Esophagus muscularis mucosa (tissue), 4 donors: ENCODE measurements around the gene MRPS31. TPM values are rescaled to one million over a fixed set of nuclear protein-coding genes. Genes with fewer than 3 reads are reported as not detected.

Experiments used
- DNase-seq: peaks from one replicate; pipeline ENCODE4 v3.0.0-alpha.2; 2017; ENCODE audit errors: extremely low spot score
- H3K27ac ChIP-seq, 4 donors: fragments of 200-600 bp; sonication (generic); replicated peaks in 1 of 4; 1 replicate in 3 of 4; 2 replicates in 1 of 4; pipeline ENCODE4 v1.5.1; 2016 to 2019; ENCODE audit warnings: mild to moderate bottlenecking in 1 of 4
- H3K27me3 ChIP-seq, 4 donors: fragments of 200-600 bp; sonication (generic); one replicate each; pipeline versions ENCODE4 v1.5.1 to v1.6.0; 2016 to 2019
- H3K36me3 ChIP-seq, 4 donors: fragments of 200-600 bp; sonication (generic); one replicate each; pipeline ENCODE4 v1.5.1; 2016 to 2019
- H3K4me1 ChIP-seq, 4 donors: fragments of 200-600 bp; sonication (generic); one replicate each; pipeline ENCODE4 v1.5.1; 2016 to 2019
- H3K4me3 ChIP-seq, 4 donors: fragments of 200-600 bp; sonication (generic); 1 replicate in 2 of 4; 2 replicates in 2 of 4; pipeline ENCODE4 v1.5.1; 2016 to 2019; ENCODE audit warnings: mild to moderate bottlenecking in 4 of 4, moderate library complexity in 1 of 4
- H3K9me3 ChIP-seq, 4 donors: fragments of 200-600 bp; sonication (generic); 1 replicate in 3 of 4; 2 replicates in 1 of 4; pipeline ENCODE4 v1.5.1; 2016 to 2019
- EP300 ChIP-seq: sonication (generic); formaldehyde crosslinking; IDR thresholded peaks from one replicate; pipeline ENCODE4 v1.6.1; 2017; ENCODE audit warnings: antibody characterized with exemption
- POLR2A ChIP-seq: fragments of 450-650 bp; IDR thresholded peaks from one replicate; pipeline ENCODE4 v1.6.1; 2017; ENCODE audit warnings: antibody characterized with exemption, moderate library complexity, mild to moderate bottlenecking, low read depth
- POLR2AphosphoS5 ChIP-seq, 2 donors: sonication (generic); formaldehyde crosslinking; IDR thresholded peaks; one replicate each; pipeline ENCODE4 v1.6.1; 2017; ENCODE audit warnings: antibody characterized with exemption in 2 of 2
- WGBS: methylation state at CpG from one replicate; pipeline ENCODE4 v1.1.5; 2018; 5-methylcytosine and 5-hydroxymethylcytosine counted together
- intact Hi-C: fragments of 100-400 bp; cut with DNase I; formaldehyde crosslinking; loops from one replicate; pipeline ENCODE4 v1.15.1; 2023
- total RNA-seq, 4 donors: library from RNA; depleted of rRNA; stranded (reverse); fragments of >200 nt; gene quantifications; one replicate each; pipeline versions ENCODE4 v1.1.0 to v1.2.1, GENCODE V29; 2016
- TF ChIP-seq, protein P1 (sequence below), 3 experiments: fragments of 200-600 bp in 2 of 3; fragments of 450-650 bp in 1 of 3; sonication (generic) in 2 of 3; IDR thresholded peaks; one replicate each; pipeline ENCODE4 v1.5.1; 2017 to 2019; ENCODE audit warnings: antibody characterized with exemption in 3 of 3, mild to moderate bottlenecking in 2 of 3, moderate library complexity in 1 of 3

MRPS31 gene
- total RNA-seq, 4 donors from 2014 or later, result 9.9 to 14.6 (median 13.8) TPM

DNA sequence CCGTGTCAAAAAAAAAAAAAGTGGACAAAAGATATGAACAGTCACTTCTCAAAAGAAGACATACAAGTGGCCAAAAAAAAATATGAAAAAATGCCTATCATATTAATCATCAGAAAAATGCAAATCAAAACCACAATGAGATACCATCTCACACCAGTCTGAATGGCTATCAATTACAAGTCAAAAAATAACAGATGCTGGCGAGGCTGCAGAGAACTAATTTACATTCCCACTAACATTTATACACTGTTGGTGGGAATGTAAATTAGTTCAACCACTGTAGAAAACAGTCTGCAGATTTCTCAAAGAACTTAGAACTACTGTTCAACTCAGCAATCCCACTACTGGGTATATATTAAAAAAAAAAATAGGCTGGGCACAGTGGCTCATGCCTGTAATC is 78.0 kb downstream of the MRPS31 start:
- DNase-seq, result peak; percentile 14
- WGBS, result 60% methylated on average over 2 of the region's 2 CpGs
- Histone ChIP-seq H3K4me1 (peaks cover 0 to 8% (median 3%) of the 10 kb centered on the region in 4 donors), H3K36me3 (no peaks in the 10 kb centered on the region), H3K27me3 (no peaks in the 10 kb centered on the region), H3K9me3 (no peaks in the 10 kb centered on the region), H3K27ac (no peak overlapping the region), H3K4me3 (no peak overlapping the region)
- intact Hi-C loops, result no loop called here
- TF ChIP-seq EP300 (no peak), POLR2AphosphoS5 (IDR thresholded peaks at IDR 0.05) (no peak), POLR2A (no peak)
- TF ChIP-seq, protein P1, sequence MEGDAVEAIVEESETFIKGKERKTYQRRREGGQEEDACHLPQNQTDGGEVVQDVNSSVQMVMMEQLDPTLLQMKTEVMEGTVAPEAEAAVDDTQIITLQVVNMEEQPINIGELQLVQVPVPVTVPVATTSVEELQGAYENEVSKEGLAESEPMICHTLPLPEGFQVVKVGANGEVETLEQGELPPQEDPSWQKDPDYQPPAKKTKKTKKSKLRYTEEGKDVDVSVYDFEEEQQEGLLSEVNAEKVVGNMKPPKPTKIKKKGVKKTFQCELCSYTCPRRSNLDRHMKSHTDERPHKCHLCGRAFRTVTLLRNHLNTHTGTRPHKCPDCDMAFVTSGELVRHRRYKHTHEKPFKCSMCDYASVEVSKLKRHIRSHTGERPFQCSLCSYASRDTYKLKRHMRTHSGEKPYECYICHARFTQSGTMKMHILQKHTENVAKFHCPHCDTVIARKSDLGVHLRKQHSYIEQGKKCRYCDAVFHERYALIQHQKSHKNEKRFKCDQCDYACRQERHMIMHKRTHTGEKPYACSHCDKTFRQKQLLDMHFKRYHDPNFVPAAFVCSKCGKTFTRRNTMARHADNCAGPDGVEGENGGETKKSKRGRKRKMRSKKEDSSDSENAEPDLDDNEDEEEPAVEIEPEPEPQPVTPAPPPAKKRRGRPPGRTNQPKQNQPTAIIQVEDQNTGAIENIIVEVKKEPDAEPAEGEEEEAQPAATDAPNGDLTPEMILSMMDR (IDR thresholded peaks at IDR 0.05), result no peak

DNA sequence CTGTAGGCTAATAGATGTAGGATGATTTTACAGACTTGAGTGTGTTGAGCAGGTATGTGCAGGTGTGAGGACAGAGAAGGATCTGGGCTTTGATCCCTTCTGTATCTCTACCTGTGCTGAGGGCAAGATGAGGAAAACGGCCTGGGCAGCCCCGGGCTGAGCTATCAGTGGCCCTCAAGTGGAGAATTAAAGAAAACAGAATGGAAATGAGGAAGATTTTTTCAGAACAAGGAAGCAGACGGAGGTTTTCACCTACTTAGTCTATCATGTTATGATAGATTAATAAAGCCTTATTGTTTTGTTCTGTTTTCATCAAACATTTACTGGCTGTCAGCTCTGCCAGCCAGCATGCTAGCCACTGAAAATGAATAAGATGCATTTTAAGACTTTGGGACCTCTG is 82.2 kb downstream of the MRPS31 start:
- no peaks in the 10 kb centered on the region for H3K36me3 ChIP-seq
- H3K9me3 ChIP-seq, result no peaks in the 10 kb centered on the region
- 91% methylated on average over 3 of the region's 3 CpGs for WGBS
- intact Hi-C loops, result loop anchor here (10.0 kb wide), 1 partner anchor 744 kb away; no protein-coding TSS in a partner anchor
- peaks cover 0 to 8% (median 3%) of the 10 kb centered on the region in 4 donors for H3K4me1 ChIP-seq
- H3K4me3 ChIP-seq, result no peak overlapping the region
- H3K27ac ChIP-seq, result no peak overlapping the region
- TF ChIP-seq POLR2AphosphoS5 (IDR thresholded peaks at IDR 0.05) (no peak), EP300 (no peak), POLR2A (no peak)
- TF ChIP-seq, protein P1 (IDR thresholded peaks at IDR 0.05), result no peak
- no peaks in the 10 kb centered on the region for H3K27me3 ChIP-seq
- peak; percentile 62 for DNase-seq

DNA sequence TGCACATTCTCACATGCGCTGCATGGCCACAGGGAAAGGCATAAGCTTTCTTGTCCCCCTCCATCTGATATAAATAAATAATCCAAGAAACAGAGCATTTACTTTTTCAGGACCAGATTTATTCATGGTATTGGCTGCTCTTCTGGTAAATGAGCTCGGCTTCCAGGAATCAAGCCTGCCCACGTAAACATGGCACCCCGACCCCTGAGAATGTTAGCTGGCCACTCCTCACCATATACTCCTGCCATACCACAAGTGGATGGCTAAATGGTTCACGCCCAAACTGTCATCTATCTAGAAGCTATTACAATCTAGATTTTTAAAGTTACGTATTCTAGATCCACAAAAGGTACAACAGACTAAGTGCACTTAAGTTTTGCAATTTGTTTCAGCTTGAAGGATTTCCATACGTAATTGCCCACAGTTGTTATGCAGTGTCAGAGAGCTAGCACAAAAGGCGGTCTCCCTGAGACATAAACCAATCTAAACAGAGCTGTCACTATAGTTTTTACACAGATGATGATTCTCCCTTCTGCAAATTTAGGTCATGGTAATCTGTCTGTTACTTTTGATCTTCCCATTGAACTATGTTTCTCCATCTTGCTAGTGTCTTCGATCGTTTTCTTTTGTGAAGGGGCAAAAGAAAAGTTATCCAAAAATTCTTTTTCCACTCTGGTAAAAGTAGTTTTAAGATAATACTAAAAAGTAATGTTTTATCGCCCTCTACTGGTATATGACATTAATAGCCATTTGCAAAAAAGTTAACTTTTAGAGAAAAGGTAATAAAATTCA is 88.3 kb downstream of the MRPS31 start:
- Histone ChIP-seq H3K9me3 (no peaks in the 10 kb centered on the region), H3K27ac (no peak overlapping the region), H3K4me3 (no peak overlapping the region), H3K4me1 (peaks cover 11 to 24% (median 23%) of the 10 kb centered on the region in 4 donors), H3K27me3 (no peaks in the 10 kb centered on the region), H3K36me3 (no peaks in the 10 kb centered on the region)
- DNase-seq, result no peak
- TF ChIP-seq, protein P1 (IDR thresholded peaks at IDR 0.05), result peak; percentile 56 to 78 (median 70)
- TF ChIP-seq POLR2A (no peak), EP300 (no peak)
- WGBS, result 47% methylated on average over 11 of the region's 11 CpGs
- intact Hi-C loops, result loop anchor here (2.0 to 10.0 kb wide), 4 partner anchors 614 to 1000 kb away; no protein-coding TSS in a partner anchor

DNA sequence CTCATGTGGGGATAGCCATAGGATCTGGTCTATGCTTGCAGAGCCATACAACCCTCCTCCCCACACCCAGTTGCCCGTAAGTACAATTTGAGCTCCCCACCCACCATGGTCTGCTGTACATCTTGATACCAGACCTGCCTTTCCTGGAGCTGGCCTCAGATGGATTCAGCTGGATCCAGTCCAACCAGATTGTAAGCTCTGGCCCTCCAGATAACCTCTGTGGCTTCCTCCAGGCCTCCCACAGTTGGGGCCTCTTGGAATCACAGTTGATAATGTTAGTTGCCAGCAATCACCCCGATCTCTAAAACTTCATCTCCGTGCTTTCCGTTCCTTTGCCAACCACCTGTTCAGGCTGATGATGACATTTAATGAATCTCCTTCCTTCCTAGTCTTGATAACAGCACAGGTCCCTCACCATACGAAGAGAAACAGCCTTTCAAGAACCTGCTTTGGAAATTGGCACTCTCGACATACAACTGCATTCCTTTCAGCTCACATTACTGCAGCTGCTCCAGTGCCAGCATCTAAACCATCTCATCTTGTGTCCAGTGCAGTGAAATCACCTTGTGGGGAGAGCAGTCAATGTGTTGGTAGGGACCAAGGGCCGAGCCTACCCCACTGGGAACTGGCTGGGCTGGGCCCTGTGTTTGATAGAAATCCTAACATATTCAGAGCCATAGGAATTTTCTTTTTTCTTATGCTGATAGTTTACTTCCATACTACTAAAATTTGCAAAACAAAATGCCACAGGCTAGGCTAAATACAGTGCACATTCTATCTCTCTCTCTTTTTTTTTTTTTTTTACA is 89.4 kb downstream of the MRPS31 start:
- Histone ChIP-seq H3K36me3 (no peaks in the 10 kb centered on the region), H3K9me3 (no peaks in the 10 kb centered on the region), H3K27ac (peak overlapping the region in 1 of 4 donors; percentile 43), H3K4me1 (peaks cover 11 to 24% (median 23%) of the 10 kb centered on the region in 4 donors), H3K27me3 (no peaks in the 10 kb centered on the region), H3K4me3 (no peak overlapping the region)
- no peak for DNase-seq
- WGBS, result 45% methylated on average over 7 of the region's 7 CpGs
- intact Hi-C loops, result loop anchor here (2.0 to 10.0 kb wide), 4 partner anchors 613 to 999 kb away; no protein-coding TSS in a partner anchor
- TF ChIP-seq POLR2A (no peak), EP300 (no peak), POLR2AphosphoS5 (IDR thresholded peaks at IDR 0.05) (no peak)
- TF ChIP-seq, protein P1 (IDR thresholded peaks at IDR 0.05), result no peak
